WERI-Rb-1 (cell line): ENCODE measurements around the gene JCAD.

Experiments used
- DNase-seq: peaks from one replicate; pipeline ENCODE4 v3.0.0-alpha.2; 2020
- H3K27ac ChIP-seq: fragments of 250-450 bp; sonication (Bioruptor Pico); 2 replicates; pipeline ENCODE4 v1.5.1; 2020; ENCODE audit warnings: mild to moderate bottlenecking, moderate library complexity
- H3K27me3 ChIP-seq: fragments of 250-450 bp; sonication (Bioruptor Pico); 2 replicates; pipeline ENCODE4 v1.5.1; 2021; ENCODE audit warnings: mild to moderate bottlenecking, low read depth, moderate library complexity; ENCODE audit not compliant: insufficient read depth, severe bottlenecking
- H3K36me3 ChIP-seq: fragments of 250-450 bp; sonication (Bioruptor Pico); 2 replicates; pipeline ENCODE4 v1.5.1; 2020; ENCODE audit warnings: mild to moderate bottlenecking, moderate library complexity
- H3K4me3 ChIP-seq: 2 replicates; pipeline ENCODE4 v1.5.1; 2011; ENCODE audit warnings: low read depth, mild to moderate bottlenecking, control low read depth, low read length
- H3K9me3 ChIP-seq: fragments of 250-450 bp; sonication (Bioruptor Pico); 2 replicates; pipeline ENCODE4 v1.5.1; 2021; ENCODE audit warnings: mild to moderate bottlenecking, moderate library complexity; ENCODE audit not compliant: severe bottlenecking
- CTCF ChIP-seq: IDR thresholded peaks from 2 replicates; pipeline ENCODE4 v1.5.1; 2011; ENCODE audit warnings: low read depth, mild to moderate bottlenecking, control low read depth, inconsistent platforms, low read length

Gene JCAD

GRCh38 chr10:30038781-30039536, 20.4 kb downstream of the JCAD start:
- DNase-seq, result no peak
- Histone ChIP-seq H3K27ac (no peak overlapping the region), H3K27me3 (no peaks in the 10 kb centered on the region), H3K36me3 (no peaks in the 10 kb centered on the region), H3K9me3 (no peaks in the 10 kb centered on the region), H3K4me3 (no peak overlapping the region)
- no peak for TF ChIP-seq CTCF

- Histone ChIP-seq H3K27me3 (no peaks in the 10 kb centered on the region), H3K36me3 (no peaks in the 10 kb centered on the region), H3K9me3 (no peaks in the 10 kb centered on the region), H3K4me3 (no peak overlapping the region), H3K27ac (no peak overlapping the region)
- no peak for DNase-seq
- no peak for TF ChIP-seq CTCF
Observed at GRCh38 chr10:30037620-30038336, 21.6 kb downstream of the JCAD start.

GRCh38 chr10:30036811-30037210, 22.6 kb downstream of the JCAD start:
- no peaks in the 10 kb centered on the region for H3K36me3 ChIP-seq
- no peak for TF ChIP-seq CTCF
- H3K27ac ChIP-seq, result no peak overlapping the region

GRCh38 chr10:30036341-30036740, 23.0 kb downstream of the JCAD start:
- no peak for TF ChIP-seq CTCF
- Histone ChIP-seq H3K9me3 (no peaks in the 10 kb centered on the region), H3K36me3 (no peaks in the 10 kb centered on the region), H3K27ac (no peak overlapping the region), H3K27me3 (no peaks in the 10 kb centered on the region), H3K4me3 (no peak overlapping the region)
- DNase-seq, result no peak

More at GRCh38 chr10:30036811-30037210, 22.6 kb downstream of the JCAD start:
- Histone ChIP-seq H3K9me3 (no peaks in the 10 kb centered on the region), H3K27me3 (no peaks in the 10 kb centered on the region), H3K4me3 (no peak overlapping the region)
- no peak for DNase-seq

GRCh38 chr10:30034433-30035137, 24.8 kb downstream of the JCAD start:
- H3K27me3 ChIP-seq, result no peaks in the 10 kb centered on the region
- H3K4me3 ChIP-seq, result no peak overlapping the region
- TF ChIP-seq CTCF, result no peak
- no peaks in the 10 kb centered on the region for H3K36me3 ChIP-seq
- no peak for DNase-seq
- no peak overlapping the region for H3K27ac ChIP-seq
- H3K9me3 ChIP-seq, result no peaks in the 10 kb centered on the region
